Neural progenitor cell (in vitro differentiated cells): Measurements from ENCODE around the gene CHRNE.
"Not testable (repeated sequence)": the region's sequence is repeated elsewhere in the genome, so short reads cannot be mapped to it uniquely, and the experiment has no call there.

Source experiments
- EZH2phosphoT487 ChIP-seq: fragments of 200-600 bp; sonication (generic); IDR thresholded peaks from 2 replicates; pipeline ENCODE4 v1.6.1; 2017; ENCODE audit warnings: antibody characterized with exemption
- TF ChIP-seq, protein P1 (sequence below): fragments of 200-600 bp; sonication (generic); IDR thresholded peaks from 2 replicates; pipeline ENCODE4 v1.5.1; 2017; ENCODE audit warnings: antibody characterized with exemption, mild to moderate bottlenecking

DNA sequence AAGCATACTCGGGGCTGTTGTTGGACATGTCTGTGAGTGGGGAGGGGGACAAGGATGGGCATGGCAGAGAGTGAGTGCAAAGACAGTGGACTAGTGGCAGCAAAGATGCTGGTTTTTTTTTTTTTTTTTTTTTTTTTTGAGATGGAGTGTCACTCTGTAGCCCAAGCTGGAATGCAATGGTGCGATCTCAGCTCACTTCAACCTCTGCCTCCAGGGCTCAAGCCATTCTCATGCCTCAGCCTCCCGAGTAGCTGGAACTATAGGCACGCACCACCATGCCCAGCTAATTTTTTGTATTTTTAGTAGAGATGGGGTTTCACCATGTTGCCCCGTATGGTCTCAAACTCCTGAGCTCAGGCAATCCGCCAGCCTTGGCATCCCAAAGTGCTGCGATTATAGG lies 45.6 kb downstream of the CHRNE start:
- TF ChIP-seq, protein P1, sequence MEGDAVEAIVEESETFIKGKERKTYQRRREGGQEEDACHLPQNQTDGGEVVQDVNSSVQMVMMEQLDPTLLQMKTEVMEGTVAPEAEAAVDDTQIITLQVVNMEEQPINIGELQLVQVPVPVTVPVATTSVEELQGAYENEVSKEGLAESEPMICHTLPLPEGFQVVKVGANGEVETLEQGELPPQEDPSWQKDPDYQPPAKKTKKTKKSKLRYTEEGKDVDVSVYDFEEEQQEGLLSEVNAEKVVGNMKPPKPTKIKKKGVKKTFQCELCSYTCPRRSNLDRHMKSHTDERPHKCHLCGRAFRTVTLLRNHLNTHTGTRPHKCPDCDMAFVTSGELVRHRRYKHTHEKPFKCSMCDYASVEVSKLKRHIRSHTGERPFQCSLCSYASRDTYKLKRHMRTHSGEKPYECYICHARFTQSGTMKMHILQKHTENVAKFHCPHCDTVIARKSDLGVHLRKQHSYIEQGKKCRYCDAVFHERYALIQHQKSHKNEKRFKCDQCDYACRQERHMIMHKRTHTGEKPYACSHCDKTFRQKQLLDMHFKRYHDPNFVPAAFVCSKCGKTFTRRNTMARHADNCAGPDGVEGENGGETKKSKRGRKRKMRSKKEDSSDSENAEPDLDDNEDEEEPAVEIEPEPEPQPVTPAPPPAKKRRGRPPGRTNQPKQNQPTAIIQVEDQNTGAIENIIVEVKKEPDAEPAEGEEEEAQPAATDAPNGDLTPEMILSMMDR = not testable (repeated sequence)
- TF ChIP-seq EZH2phosphoT487 = not testable (repeated sequence)
